ENCODE measurements around the gene RAG1.

GRCh38 chr11:36565031-36565610 is 2.7 kb upstream of the RAG1 start:
- TF ChIP-seq CTCF (optimal IDR thresholded peaks at IDR 0.05 in 1 of 3, IDR thresholded peaks at IDR 0.05 in 1 of 3, conservative IDR thresholded peaks at IDR 0.05 in 1 of 3; ENCODE audit: extremely low read depth in 1 of 3, insufficient read depth in 2 of 3, low read length in 3 of 3), result no peak
- TF ChIP-seq EZH2 (IDR thresholded peaks at IDR 0.05; ENCODE audit: low read length), result no peak
